Astrocyte (in vitro differentiated cells and primary cell): Measurements from ENCODE around the gene ITCH.

Source experiments
- EZH2 ChIP-seq: IDR thresholded peaks from 2 replicates; pipeline ENCODE4 v1.6.1; 2012; ENCODE audit warnings: mild to moderate bottlenecking, low read length, inconsistent platforms; ENCODE audit not compliant: insufficient read depth
- TF ChIP-seq, protein P1 (sequence below): IDR thresholded peaks from 2 replicates; pipeline ENCODE4 v1.5.1; 2011; ENCODE audit warnings: low read depth, mild to moderate bottlenecking, inconsistent platforms, low read length, moderate library complexity; ENCODE audit not compliant: insufficient read depth

DNA sequence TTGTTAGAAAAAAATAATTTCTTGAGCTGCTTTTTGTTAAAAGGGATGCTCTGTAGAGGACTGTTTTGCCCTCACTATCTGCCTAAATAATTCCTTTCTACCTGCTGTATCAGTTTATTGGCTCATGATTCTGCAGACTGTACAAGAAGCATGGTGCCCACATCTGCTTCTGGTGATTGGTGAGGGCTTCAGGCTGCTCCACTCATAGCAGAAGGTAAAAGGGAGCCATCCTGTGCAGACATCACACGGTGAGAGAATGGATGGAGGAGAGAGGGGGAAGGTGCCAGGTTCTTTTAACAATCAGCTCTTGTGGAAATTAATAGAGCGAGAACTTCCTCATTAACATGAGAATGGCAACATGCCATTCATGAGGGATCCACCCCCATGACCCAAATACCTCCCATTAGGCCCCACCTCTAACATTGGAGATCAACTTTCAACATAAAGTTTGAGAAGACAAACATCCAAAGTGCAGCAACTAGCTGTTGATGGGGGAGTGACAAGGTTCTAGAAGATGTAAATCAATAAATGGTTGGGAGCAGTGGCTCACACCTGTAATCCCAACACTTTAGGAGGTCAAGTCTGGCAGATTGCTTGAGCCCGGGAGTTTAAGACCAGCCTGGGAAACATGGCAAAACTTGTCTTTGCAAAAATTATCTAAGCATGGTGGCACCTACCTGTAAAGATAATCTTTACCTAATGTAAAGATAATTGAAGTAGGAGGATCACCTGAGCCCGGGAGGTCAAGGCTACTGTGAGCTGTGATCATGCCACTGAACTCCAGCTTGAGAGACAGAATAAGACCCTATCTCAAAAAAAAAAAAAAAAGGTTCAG is 44.2 kb upstream of the ITCH start:
- TF ChIP-seq, protein P1, sequence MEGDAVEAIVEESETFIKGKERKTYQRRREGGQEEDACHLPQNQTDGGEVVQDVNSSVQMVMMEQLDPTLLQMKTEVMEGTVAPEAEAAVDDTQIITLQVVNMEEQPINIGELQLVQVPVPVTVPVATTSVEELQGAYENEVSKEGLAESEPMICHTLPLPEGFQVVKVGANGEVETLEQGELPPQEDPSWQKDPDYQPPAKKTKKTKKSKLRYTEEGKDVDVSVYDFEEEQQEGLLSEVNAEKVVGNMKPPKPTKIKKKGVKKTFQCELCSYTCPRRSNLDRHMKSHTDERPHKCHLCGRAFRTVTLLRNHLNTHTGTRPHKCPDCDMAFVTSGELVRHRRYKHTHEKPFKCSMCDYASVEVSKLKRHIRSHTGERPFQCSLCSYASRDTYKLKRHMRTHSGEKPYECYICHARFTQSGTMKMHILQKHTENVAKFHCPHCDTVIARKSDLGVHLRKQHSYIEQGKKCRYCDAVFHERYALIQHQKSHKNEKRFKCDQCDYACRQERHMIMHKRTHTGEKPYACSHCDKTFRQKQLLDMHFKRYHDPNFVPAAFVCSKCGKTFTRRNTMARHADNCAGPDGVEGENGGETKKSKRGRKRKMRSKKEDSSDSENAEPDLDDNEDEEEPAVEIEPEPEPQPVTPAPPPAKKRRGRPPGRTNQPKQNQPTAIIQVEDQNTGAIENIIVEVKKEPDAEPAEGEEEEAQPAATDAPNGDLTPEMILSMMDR: no peak
- no peak for TF ChIP-seq EZH2
